ENCODE measurements around the gene RELB.

The RELB gene

GRCh38 chr19:45063851-45064801 is 62.9 kb downstream of the RELB start:
- no peak for DNase-seq

- no peak for DNase-seq
These were observed 65.8 kb downstream of the RELB start for GRCh38 chr19:45066921-45067661.

- DNase-seq: no peak
These were observed 66.8 kb downstream of the RELB start for GRCh38 chr19:45068041-45068440.

- no peak for DNase-seq
These were observed 67.8 kb downstream of the RELB start for GRCh38 chr19:45069056-45069455.

GRCh38 chr19:45070214-45070613 is 69.0 kb downstream of the RELB start:
- DNase-seq: no peak

- no peak for DNase-seq
These were observed 69.7 kb downstream of the RELB start for GRCh38 chr19:45070861-45071544.

GRCh38 chr19:45071545-45071938 is 70.3 kb downstream of the RELB start:
- no peak for DNase-seq

- no peak for DNase-seq
These were observed 70.9 kb downstream of the RELB start for GRCh38 chr19:45071969-45072790.

- DNase-seq: no peak
These were observed 73.6 kb downstream of the RELB start for GRCh38 chr19:45074744-45075300.

- no peak for DNase-seq
These were observed 74.2 kb downstream of the RELB start for GRCh38 chr19:45075301-45076028.

- DNase-seq: peak; percentile 34
These were observed 75.0 kb downstream of the RELB start, which contains the start of gene ZNF296 for GRCh38 chr19:45076029-45076850. TSS of gene ZNF296 (minus strand) at chr19:45076478. CDS start at chr19:45076373, 105 bp downstream.

- no peak for DNase-seq
These were observed 75.8 kb downstream of the RELB start for GRCh38 chr19:45076851-45077730.

- no peak for DNase-seq
These were observed 77.3 kb downstream of the RELB start for GRCh38 chr19:45078390-45079062.

- no peak for DNase-seq
These were observed 78.0 kb downstream of the RELB start, which contains the start of gene GEMIN7 for GRCh38 chr19:45079063-45079910. TSS of gene GEMIN7 (plus strand) at chr19:45079260. CDS start at chr19:45090115, 10,855 bp downstream.

GRCh38 chr19:45079911-45080370 is 78.7 kb downstream of the RELB start:
- no peak for DNase-seq

GRCh38 chr19:45082170-45082569 is 80.9 kb downstream of the RELB start:
- DNase-seq: no peak

GRCh38 chr19:45086480-45086879 is 85.2 kb downstream of the RELB start:
- no peak for DNase-seq
